Measurements from ENCODE around the gene STUB1.

DNA sequence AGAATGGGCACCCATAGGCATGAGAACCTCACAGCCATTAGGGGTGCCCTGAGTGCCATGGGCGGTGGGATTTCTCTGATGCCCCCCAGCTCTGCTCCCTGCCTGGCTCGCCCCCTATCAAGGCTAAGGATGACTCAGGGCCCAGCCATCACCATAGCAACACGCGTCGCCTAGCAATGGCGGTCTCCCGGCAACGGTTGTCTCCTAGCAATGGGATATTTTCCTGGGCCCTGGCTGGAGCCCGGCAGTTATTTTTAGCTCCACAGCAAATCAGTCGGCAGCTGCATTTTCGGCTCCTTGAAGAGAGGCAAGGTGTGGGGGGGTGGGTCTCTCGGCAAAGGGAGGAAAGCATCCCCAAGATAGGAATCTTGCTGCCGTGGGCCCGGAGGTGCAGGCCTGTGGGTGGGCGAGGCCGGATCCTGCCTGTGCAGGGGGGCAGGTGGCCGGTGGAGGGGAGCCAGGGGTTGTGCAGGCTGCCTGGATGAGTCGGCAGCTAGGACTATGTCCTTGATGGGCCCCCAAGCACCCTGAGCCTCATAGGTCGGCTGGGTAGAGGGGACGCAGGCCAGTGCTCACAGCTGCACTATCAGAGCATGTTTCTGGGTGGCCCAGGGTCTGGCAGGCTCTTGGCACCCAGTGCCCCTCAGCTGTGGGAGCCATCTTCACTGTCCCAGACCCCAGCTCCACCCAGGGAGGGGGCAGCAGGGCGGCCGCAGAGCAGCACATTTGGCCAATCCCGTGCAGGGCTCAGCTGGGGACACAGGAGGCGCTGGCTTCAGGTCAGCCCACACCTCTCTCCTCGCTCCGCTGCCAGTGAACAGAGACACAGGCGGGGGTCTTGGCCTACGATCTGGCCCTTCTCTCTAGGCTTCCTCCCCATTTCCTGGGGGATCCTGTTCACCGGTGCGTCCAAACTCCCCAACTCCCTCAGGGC lies 29.6 kb downstream of the STUB1 start:
- no peak for TF ChIP-seq POLR2A (IDR thresholded peaks at IDR 0.05)
- TF ChIP-seq, protein P1, sequence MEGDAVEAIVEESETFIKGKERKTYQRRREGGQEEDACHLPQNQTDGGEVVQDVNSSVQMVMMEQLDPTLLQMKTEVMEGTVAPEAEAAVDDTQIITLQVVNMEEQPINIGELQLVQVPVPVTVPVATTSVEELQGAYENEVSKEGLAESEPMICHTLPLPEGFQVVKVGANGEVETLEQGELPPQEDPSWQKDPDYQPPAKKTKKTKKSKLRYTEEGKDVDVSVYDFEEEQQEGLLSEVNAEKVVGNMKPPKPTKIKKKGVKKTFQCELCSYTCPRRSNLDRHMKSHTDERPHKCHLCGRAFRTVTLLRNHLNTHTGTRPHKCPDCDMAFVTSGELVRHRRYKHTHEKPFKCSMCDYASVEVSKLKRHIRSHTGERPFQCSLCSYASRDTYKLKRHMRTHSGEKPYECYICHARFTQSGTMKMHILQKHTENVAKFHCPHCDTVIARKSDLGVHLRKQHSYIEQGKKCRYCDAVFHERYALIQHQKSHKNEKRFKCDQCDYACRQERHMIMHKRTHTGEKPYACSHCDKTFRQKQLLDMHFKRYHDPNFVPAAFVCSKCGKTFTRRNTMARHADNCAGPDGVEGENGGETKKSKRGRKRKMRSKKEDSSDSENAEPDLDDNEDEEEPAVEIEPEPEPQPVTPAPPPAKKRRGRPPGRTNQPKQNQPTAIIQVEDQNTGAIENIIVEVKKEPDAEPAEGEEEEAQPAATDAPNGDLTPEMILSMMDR (IDR thresholded peaks at IDR 0.05), result no peak
